ENCODE results near the gene ERC2.

- TF ChIP-seq CTCF (IDR thresholded peaks at IDR 0.05) (no peak), EP300 (IDR thresholded peaks at IDR 0.05) (no peak), POLR2AphosphoS5 (IDR thresholded peaks at IDR 0.05) (no peak)
Measured at GRCh38 chr3:55882006-55882405, 586.3 kb downstream of the ERC2 start.
